ENCODE results near the gene PORCN. TPM values are rescaled to one million over a fixed set of nuclear protein-coding genes. Genes with fewer than 3 reads are reported as not detected.
A peak's percentile ranks its signal among the peaks of the same experiment; 100 is the strongest.

PORCN gene
- total and polyA plus RNA-seq, 2 of the 4 experiments (the other 2 are of a cell fraction), result 4.1 to 10.1 TPM

- dilution Hi-C loops (cut with HindIII; ENCODE audit: low sequenced_read_pairs, unreplicated experiment), result no loop called here
- no TSS peak for BruUV-seq (replicated peaks)
Observed at GRCh38 chrX:48521353-48522243, 12.8 kb downstream of the PORCN start, which contains the start of gene EBP. TSS of gene EBP (plus strand) at chrX:48521808. CDS start at chrX:48523772, 1,964 bp downstream.

More at GRCh38 chrX:48521353-48522243, 12.8 kb downstream of the PORCN start, which contains the start of gene EBP:
- peak within 1 kb of the TSS; percentile 47 for H3K27ac ChIP-seq (ENCODE audit: insufficient read depth, low read length)
- H3K18ac ChIP-seq (ENCODE audit: low read depth, low read length), result no peak within 1 kb of the TSS
- H3K79me1 ChIP-seq (ENCODE audit: low read depth in 1 of 2, low read length in 2 of 2), result peaks cover 3 to 6% of the 10 kb centered on the region in 2 experiments; a peak in 3 of 4 replicates
- H3K36me3 ChIP-seq (ENCODE audit: control insufficient read depth, insufficient read depth, low read length), result no peaks in the 10 kb centered on the region
- intact Hi-C loops (cut with micrococcal nuclease) (no loop called here), in situ Hi-C loops (cut with MboI; ENCODE audit: low sequenced_read_pairs) (no loop called here)
- H4K8ac ChIP-seq (ENCODE audit: low read depth in 2 of 2, low read length in 2 of 2), result peak within 1 kb of the TSS; percentile 92 to 93
- H4K20me1 ChIP-seq (ENCODE audit: insufficient read depth, low read length), result no peaks in the 10 kb centered on the region
- no peaks in the 10 kb centered on the region for H3K27me3 ChIP-seq (ENCODE audit: control insufficient read depth, insufficient read depth, low read length)
- peak within 1 kb of the TSS; percentile 31 for H2BK5ac ChIP-seq (ENCODE audit: low read depth, low read length, poor library complexity, severe bottlenecking)
- H3K4me2 ChIP-seq (ENCODE audit: low read depth, low read length), result peak within 1 kb of the TSS; percentile 94
- H3K23ac ChIP-seq (ENCODE audit: low read depth, low read length), result peak within 1 kb of the TSS; percentile 94
- 0 out of 2 replicates have a peak, but pooled peaks cover 2% of the 10 kb centered on the region for H3K4me1 ChIP-seq (ENCODE audit: control insufficient read depth, insufficient read depth, low read length)
- H2BK15ac ChIP-seq (ENCODE audit: low read depth, low read length), result no peak within 1 kb of the TSS
- DNase-seq, result peak; percentile 77
- H2BK120ac ChIP-seq (ENCODE audit: low read depth, low read length), result peak within 1 kb of the TSS; percentile 2; the same call in 1 of the 2 replicates
- peak within 1 kb of the TSS; percentile 93 for H3K14ac ChIP-seq (replicated peaks; ENCODE audit: low read depth, low read length)
- H4K91ac ChIP-seq (ENCODE audit: insufficient read depth, low read depth, low read length), result peak within 1 kb of the TSS; percentile 70
- peak within 1 kb of the TSS; percentile 59; the same call in 1 of the 2 replicates for H2AK5ac ChIP-seq (ENCODE audit: low read depth, low read length)
- no peak within 1 kb of the TSS for H2BK20ac ChIP-seq (ENCODE audit: low read depth, low read length)
- peak; percentile 100 for ATAC-seq (ENCODE audit: low read depth)
- H2AFZ ChIP-seq (replicated peaks; ENCODE audit: low read length, poor library complexity), result peak within 1 kb of the TSS; percentile 93
- H4K5ac ChIP-seq (ENCODE audit: low read depth, low read length), result peak within 1 kb of the TSS; percentile 75
- ChIA-PET POLR2A (ENCODE audit: unreplicated experiment) (no interaction called here), CTCF (interaction anchor here (0.6 kb wide), 1 partner anchor 41 kb away, joined by 3 read pairs; no protein-coding TSS in a partner anchor)
- peak within 1 kb of the TSS; percentile 84 for H3K9ac ChIP-seq (ENCODE audit: low read depth, low read length)
- H3K9me3 ChIP-seq (ENCODE audit: control insufficient read depth, insufficient read depth, low read length), result no peaks in the 10 kb centered on the region; the same call in 1 of the 2 replicates
- H3K9me1 ChIP-seq (ENCODE audit: insufficient read depth, low read length), result 0 out of 2 replicates have a peak, but pooled peaks cover 3% of the 10 kb centered on the region
- TF ChIP-seq NFE2L2 (IDR thresholded peaks at IDR 0.05; ENCODE audit: low read depth, low read length) (no peak), BHLHE40 (IDR thresholded peaks at IDR 0.05; ENCODE audit: low read depth, low read length) (peak; percentile 89), USF2 (IDR thresholded peaks at IDR 0.05; ENCODE audit: low read depth, low read length) (peak; percentile 94), RFX5 (IDR thresholded peaks at IDR 0.05; ENCODE audit: low read depth, low read length) (no peak), POLR2A (IDR thresholded peaks at IDR 0.05; ENCODE audit: low read depth, low read length) (peak; percentile 35; the same call in 1 of the 2 replicates)
- WGBS, 2 experiments (ENCODE audit: extremely low coverage in 2 of 2, insufficient read length in 1 of 2), result 33% methylated on average over 13 of the region's 66 CpGs; no CpG with 5 or more reads in 1 of the 2 experiments
- peak within 1 kb of the TSS; percentile 87 for H3K4ac ChIP-seq (ENCODE audit: low read depth, low read length)
- peak within 1 kb of the TSS; percentile 67 for H3K56ac ChIP-seq (ENCODE audit: extremely low read depth, insufficient read depth, low read length)
- H3K4me3 ChIP-seq (ENCODE audit: insufficient read depth, low read depth, low read length), result peak within 1 kb of the TSS; percentile 63
- H2AK9ac ChIP-seq (replicated peaks; ENCODE audit: low read depth, low read length, poor library complexity), result peak within 1 kb of the TSS; percentile 89
